Measurements from ENCODE around the gene PGRMC2.

PGRMC2 gene, protein sequence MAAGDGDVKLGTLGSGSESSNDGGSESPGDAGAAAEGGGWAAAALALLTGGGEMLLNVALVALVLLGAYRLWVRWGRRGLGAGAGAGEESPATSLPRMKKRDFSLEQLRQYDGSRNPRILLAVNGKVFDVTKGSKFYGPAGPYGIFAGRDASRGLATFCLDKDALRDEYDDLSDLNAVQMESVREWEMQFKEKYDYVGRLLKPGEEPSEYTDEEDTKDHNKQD

DNA sequence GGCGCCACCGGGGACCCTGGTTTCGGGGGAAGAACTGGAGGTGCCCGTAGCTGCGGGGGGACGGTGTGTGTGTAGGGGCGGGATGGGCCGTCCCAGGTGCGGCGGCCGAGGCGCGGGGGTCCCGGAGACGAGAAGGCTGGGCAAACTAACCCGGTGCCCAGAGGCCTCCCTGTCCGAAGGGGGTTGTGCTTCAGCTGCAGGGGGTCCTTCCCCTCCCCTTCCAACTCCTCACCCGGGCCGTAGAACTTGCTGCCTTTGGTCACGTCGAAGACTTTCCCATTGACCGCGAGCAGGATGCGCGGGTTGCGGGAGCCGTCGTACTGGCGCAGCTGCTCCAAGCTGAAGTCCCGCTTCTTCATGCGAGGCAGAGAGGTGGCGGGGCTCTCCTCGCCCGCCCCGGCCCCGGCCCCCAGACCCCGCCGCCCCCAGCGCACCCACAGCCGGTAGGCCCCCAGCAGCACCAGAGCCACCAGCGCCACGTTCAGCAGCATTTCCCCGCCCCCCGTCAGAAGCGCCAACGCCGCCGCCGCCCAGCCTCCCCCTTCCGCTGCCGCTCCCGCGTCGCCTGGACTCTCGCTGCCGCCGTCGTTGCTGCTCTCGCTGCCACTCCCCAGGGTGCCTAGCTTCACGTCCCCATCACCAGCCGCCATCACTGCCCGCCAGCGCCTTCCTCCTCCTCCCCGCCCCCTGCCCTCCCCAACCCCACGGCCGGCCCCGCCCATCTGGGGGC is at the start of gene PGRMC2:
Gene PGRMC2, minus strand, starts transcription at position 673 of the 730 bp plus-strand sequence. Its CDS starts 23 bp downstream, at position 650.
- DNase-seq: peak; percentile 28

DNA sequence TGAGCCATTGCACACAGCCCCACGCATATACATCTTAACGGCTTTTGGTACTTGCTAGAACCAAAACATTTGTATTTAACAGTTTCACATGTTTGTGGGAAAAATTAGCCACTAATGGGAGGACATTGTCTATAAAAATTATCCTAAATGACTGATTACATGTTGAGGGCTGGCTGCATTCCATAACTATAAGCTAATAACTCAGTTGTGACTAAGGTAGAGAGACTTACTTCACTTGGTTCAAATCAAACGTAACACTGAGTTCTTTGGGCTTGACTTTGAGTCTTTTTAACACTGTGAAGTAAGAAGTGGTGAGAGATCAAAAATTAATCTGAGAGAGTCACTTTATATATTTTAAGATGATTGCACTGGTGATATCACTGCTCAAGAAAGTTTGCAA is 47.9 kb upstream of the PGRMC2 start:
- DNase-seq: no peak

DNA sequence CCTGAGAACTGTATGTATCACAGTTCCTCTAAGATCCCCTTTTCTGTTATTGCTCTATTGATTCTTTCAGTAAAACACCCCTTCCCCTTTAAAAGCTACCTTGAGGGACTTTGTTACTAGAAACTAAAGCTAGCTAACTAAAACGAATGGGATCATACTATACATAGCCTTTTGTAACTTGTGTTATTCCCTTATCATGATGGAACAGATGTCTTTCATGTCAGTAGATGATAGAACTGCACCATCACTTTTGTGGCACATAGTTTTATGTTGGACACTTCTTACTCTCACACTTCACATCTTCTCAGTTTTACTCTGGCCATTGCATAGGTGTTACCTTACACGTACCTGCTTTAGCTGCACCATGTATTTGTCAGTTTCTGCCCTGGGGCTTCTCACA is 46.6 kb upstream of the PGRMC2 start:
- no peak for DNase-seq

DNA sequence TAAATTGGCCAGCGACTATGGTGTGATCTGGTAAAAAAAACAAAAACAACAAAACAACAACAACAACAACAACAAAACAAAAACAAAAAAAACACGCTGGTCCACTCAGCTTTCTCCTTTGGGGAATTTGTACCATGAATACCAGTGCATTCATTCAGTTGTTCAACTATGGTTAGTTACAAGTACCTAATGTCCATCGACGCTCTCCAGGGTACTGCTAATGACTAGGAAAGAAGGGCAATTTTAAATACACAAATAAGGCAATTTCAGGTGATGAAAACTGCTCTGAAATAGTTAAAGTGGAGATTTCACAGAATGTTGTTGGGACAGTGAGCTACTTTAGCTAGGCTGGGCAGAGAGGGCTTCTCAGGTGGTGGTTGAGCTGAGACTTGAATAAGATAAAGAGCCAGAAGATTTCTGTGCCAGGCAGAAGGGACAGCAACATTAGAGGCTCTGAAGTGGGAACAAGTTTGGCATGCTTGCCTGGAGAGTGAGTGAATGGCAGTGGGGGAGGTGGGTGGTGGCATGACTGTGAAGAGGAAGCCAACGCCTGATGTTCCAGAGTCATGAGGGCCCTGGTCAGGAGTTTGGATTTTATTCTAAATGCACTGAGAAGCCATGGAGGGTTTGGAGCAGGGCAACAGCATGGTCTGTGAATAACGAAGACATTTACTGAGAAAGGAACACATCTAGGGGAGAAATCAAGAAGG is 45.9 kb upstream of the PGRMC2 start:
- no peak for DNase-seq

DNA sequence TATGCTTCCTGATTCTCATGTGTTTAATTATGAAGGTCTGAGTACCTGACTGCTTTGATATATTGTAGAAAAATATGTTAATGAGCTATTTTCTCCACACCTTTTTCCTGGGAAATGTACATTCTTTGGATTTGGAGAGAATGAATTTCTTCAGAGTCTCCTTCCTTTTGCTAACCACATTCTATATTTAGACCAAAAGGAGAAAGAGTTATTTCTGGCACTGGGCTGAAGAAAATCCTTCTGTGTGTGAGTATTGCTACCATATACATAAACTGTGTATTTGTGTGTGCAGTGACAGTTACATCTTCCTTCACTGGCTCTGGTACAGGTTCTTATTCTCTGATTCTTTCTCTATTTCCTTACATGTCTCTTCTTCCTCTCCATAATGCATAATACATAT is 44.5 kb upstream of the PGRMC2 start:
- DNase-seq: no peak

DNA sequence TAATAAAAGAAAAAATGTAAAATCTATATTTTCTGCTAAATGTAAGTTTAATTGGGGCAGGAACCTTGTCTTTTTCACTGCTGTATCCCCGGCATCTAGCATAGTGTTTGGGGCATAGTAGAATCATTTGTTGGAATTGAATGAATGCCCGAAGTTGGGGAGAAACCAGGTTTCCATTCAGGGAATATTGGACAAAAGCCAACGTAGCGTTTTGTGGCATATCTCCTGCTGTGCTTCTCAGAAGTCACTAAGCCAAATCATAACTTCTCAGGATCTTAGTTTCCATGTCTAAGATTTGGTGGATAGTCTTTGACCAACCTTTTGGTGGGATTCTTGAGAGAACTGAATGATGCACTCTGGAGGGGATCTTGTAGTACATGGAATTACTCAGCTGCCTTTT is 42.0 kb upstream of the PGRMC2 start:
- DNase-seq: no peak

DNA sequence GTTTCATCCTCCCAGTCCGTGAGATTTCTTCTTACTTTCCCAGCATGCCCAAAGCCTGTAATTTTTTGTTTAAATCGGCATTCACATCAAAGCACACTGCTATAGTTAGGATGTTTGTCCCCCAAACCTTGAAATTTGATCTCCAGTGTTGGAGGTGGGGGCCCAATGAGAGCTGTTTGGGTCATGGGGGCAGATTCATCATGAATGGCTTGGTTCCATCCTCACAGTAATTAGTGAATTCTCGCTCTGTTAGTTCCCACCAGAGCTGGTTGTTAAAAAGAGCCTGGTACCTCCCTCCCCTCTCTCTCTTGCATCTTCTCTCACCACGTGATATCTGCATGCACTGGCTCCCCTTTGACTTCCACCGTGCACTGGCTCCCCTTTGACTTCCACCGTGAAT is 40.5 kb upstream of the PGRMC2 start:
- no peak for DNase-seq

DNA sequence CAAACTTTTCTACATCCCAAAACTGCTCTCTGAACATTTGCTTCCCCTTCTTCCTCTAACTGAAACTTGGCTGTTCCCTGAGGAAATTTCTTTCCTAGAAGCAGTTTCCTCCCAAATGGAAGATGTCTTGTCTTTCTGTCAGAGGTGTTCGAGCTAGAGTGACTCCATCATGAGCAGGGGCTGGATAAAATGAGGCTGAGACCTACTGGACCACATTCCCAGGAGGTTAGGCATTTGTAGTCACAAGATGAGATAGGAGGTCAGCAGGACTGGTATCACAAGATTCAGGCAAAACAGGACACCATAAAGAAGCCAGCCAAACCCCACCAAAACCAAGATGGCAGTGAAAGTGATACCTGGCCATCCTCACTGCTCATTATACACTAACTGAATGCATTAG is 35.8 kb upstream of the PGRMC2 start:
- DNase-seq: no peak

DNA sequence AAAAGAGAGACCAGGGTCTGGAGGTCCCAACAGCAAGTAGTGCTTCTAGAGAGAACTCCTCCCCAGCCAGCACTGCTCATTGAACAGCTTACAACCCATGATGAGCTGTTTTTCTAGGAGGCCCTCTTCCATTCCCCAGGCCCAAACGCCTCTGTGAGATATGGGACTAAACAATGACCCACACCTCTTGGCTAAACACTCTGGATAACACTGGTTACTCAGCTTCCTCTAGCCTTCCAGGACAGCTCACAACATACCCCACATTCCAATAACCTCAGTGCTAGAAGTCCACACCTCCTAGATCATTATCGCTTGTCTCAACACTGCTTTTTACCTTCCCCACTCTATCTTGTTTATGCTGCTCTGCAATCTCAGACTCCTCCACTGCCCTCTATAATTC is 35.4 kb upstream of the PGRMC2 start:
- no peak for DNase-seq

DNA sequence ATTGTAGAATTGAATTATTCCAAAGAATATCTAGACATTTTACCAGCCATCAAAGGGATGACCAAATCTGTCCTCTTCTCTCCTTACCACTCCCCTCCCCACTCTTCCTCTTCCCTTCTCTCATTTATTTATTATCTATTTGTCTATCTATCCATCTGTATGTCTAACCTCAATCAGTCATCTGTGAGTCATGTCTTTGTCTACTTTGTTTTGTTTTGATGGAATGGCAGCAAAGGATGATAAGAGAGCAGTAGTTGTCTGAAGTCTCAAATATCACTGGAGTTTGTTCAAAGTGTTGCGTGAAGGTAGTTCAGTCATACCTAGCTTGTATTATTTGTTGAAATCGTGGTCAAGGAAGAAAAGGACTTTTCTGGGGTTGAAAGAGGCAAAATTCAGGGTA is 34.7 kb upstream of the PGRMC2 start:
- no peak for DNase-seq

DNA sequence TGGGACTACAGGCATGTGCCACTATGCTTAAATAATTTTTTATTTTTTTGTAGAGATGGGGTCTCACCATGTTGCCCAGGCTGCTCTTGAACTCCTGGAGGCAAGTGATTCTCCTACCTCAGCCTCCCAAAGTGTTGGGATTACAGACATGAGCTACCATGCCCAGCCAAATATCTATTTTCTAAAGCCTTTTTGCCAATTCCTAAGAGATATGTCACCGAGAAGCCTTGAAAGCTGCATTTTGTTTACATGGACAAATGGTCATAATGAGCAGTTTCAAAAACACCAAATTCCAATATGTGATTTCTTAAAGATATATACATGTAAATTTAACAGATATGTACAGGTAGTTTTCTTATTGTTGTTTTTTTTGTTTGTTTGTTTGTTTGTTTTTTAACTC is 33.0 kb upstream of the PGRMC2 start:
- no peak for DNase-seq

DNA sequence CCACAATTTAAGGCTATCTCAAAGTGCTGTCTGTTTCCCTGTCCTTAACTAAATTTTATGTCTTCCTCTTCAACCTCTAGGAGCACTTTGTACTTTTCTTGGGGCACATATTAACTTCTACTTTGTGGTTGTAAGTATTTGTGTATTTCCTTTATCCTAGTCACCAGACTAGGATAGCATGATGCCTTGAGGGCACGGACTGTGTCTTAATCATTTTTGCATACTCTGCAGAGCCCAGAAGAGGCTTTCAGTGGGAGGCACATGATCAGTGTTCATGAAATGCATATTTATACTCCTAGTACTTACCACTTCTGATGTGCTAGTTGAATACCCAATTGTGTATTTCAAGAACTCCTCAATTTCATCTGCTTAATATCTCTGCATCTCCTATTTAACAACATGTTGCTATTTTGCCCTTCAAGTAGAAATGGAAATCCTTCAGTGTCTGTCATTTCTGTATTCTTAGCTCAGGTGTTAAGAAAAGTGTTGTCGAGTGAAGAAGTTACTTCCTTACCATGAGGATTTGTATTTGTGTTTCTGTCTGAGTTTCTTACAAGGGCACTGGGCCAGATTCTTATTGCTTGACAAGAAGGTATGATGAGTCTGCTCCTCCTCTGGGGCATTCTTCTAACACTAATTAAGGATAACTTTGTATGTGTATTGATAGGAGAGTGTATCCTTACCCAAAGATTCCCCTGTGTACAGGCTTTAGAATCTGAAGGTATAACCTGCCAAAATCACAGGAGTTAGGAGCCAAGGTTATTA is 28.3 kb upstream of the PGRMC2 start:
- no peak for DNase-seq

DNA sequence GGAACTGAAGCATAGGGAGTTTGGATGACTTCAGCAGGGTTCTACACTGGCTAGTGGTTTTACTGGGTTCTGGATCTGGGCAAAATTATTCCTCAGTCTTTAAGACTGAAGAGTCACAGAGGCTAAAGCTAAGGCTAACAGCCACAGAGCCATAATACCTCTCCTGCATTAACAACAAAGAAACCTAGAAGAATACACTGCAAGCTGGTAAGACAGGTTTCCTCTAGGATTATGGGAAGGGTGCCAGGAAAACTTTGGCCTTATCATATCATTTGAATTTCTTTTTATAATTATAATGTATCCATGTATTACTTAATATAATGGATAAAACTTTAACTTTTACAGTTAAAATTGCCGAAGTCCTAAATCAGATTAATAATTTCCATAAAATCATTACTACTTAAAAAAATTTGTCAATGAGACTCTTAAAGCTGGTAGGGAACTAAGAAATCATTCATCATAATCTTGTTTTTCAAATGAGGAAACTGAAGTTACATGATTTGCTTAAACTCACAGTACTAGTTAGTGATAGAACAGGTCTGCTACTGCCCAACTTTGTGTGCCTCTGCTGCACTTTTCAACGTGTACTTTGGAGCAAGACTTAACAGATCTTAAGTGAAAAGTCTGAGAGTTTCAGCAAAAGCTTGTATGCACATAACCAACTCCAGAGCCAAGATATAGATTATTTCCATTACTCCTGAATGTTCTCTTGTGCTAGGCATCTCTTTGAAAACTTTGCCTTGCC is 24.2 kb upstream of the PGRMC2 start:
- DNase-seq: no peak

DNA sequence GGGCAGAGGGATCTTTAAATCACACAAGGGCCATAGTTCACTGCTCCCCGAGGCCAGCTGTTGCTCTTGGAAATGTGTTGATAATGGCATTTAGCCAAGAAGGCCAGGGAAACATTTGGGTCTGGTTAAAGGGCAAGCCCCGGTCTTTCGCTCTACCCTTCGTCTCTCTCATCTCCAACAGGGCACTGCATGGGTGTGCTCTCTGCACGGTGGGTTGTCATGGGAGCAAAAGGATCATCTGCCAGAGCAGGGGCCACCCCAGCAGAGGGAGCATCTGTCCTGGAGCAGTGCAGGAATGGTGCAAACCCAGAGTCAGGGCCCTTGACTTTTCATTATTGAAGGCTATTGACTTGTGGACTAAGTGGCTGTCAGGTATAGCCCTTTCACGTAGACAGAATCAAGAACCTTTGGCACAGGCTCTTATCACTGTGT is 22.7 kb upstream of the PGRMC2 start:
- no peak for DNase-seq

DNA sequence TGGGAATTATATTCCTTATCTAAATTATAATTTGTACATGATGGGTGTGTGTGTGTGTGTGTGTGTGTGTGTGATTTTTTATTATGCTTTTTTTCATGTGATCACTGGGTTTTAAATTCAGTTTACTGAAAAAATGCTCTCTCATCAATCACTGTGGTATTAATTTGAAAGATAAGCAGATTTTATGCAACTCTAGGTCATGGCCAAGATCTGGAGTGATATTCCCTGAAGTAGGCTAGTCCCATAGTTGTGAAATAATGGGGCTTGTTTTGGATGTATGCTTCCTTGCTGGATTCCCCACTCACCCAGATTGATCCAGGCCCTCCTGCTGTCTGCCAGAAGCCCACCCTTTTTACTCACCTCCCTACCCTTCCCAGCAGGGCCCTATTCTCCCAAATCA is 22.0 kb upstream of the PGRMC2 start:
- no peak for DNase-seq

DNA sequence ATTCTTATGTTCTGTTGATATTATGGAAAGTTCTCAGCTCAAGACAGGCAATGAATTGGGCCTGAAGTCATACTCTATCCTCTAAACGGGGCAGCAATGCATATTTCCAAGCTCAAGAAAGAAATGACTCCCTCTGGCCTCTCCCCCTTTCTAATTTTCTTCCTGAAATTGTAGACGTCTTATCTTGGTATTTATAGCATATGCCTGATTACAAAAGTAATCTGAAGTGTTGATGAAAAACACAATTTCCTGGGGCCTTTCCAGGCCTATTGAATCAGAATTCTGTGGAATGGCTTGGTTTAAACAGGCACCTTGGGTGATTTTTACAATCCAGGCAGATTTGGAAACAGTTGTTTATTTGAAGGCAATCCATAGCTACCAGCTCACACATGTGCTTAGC is 21.4 kb upstream of the PGRMC2 start:
- DNase-seq: no peak

DNA sequence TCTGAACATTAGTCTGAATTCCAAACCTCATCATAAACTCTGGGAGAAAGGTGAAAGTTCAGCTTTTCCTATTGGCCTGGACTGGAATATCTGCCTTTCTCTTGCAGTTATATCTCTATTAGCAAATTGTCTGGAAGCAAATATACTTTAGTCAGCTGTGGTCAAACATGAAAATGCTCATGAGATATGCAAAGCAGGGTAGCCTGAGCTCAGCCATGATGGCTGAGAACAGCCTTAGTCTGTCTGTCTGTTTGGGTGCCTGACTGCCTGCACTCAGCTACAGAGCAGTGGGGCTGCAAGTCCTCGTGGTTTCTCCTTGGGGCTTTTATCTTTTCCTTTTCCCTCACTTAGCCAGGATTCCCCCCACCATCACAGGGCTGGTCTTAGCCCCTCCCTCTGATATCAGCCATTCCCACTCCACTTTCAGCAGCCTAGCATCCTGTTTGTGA is 19.5 kb upstream of the PGRMC2 start:
- DNase-seq: no peak

DNA sequence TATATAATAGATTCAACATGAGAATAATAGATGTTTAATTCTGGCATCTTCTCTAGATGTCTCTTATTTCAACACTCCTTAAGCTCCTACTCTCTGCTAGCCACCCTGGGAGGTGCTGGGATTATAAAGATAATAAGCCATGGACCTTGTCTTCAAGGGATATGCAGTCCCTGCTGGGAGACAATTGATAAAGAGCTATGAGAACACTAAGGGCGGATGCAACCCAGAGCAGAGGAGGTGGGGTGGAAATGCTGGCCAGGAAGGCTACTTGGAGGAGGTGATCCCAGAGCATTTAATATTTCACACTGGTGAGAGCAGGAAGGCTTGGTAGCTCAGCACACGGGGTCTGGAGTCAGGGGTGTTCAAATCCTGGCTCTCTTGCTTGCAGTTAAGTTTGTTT is 18.3 kb upstream of the PGRMC2 start:
- no peak for DNase-seq

DNA sequence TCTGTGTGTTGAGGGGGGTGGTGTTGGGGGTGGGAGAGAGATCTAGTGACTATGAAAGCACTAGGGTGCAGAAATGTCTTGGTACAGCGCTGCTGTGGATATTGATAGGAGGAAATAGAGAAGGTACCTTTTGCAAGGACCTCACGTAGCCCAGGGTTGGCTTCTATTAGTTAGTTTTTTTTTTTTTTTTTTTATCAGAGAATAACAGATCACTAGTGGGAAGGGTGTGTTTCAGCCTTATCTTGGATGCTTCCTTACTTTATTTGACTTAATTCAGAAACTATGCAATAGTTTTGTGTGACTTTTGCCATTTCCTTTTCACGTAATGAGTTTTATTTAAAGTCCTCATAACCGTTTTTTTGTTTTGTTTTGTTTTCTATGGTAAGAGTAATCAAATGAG is 16.4 kb upstream of the PGRMC2 start:
- no peak for DNase-seq

DNA sequence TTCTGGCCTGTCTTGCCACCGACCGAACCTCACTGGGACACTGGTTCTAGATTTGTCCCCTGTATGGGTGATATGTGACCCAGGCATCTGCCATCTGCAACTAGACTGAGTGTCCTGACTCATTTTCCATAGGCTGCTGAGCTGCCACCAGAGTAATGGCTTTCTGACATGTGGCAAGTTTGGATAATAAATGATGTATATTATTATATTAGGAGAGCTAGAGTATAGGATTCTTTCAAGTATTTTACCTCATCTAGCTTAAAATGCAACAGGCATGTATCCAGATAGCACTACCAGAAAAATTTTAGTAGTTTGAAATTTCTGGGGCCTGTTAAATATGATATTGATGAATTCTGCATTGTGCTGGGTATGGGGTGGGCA is 15.8 kb upstream of the PGRMC2 start:
- no peak for DNase-seq

DNA sequence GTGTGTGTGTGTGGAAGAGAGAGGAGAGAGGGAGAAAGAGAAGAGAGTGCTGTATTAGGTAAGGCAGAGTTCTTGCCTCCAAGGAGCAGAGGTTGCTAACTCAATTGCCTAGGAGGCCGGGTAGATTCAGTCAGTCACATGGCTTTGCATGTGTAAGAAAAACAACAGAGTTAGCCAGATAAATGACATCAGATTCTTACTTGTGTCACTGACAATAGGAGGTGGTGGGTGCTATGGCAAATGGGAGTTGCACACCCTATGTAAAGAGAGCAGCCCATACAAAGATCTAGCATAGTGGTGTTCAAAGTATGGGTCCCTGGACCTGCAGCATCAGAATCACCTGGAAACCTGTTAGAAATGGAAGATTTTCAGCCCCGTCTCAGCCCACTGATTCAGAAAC is 14.4 kb upstream of the PGRMC2 start:
- DNase-seq: no peak

DNA sequence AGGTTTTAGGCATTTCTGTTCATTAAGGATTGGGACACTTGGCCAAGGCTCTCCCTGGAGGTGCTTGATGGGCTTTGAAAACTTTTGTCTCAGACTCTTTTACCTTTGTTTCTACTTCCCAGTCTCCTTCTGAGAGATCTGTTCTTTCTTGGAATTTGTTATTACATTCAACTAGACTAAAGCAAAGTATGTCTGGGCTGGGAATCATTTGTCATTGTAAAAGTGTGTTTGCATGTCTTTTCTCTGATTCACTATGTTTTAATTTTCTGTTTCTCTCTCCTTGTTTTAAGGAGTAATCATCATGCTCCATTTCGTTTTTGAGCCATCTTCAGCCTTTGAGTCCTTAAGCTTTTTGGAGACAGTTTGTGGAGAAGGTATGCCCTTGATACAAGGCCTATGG is 12.2 kb upstream of the PGRMC2 start:
- DNase-seq: no peak

DNA sequence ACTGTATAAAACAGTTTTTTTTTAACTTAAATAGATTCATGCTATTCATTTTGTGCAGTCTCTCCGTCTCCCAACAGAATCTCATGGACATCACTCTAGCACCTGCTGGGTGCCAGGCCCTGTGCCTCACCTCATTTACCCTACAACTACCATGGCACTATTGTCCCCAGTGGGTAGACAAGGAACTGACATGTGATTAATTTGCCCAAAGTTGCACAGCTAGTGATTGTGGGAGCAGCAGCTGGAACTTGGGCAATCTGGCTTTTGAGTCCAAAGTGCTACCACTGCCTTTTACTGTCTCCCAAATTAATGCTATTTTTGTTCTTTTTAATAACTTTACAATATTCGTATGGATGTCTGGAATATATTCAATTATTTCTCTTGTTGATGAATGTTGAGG is 11.2 kb upstream of the PGRMC2 start:
- DNase-seq: no peak
